AG09309 (cell line): ENCODE measurements around the gene CYP46A1.
"Not testable (repeated sequence)": the region's sequence is repeated elsewhere in the genome, so short reads cannot be mapped to it uniquely, and the experiment has no call there.

Experiments
- DNase-seq: peaks from one replicate; pipeline ENCODE4 v3.0.0-alpha.2; 2010; ENCODE audit warnings: low read depth
- H3K4me3 ChIP-seq: 2 replicates; pipeline ENCODE4 v1.5.1; 2011; ENCODE audit warnings: mild to moderate bottlenecking, low read depth, low read length, moderate library complexity; ENCODE audit not compliant: control insufficient read depth
- TF ChIP-seq, protein P1 (sequence below): IDR thresholded peaks from 2 replicates; pipeline ENCODE4 v1.5.1; 2011; ENCODE audit warnings: mild to moderate bottlenecking, low read depth, low read length, inconsistent platforms; ENCODE audit not compliant: insufficient read depth, control insufficient read depth; ENCODE audit errors: missing control alignments

CYP46A1 gene

DNA sequence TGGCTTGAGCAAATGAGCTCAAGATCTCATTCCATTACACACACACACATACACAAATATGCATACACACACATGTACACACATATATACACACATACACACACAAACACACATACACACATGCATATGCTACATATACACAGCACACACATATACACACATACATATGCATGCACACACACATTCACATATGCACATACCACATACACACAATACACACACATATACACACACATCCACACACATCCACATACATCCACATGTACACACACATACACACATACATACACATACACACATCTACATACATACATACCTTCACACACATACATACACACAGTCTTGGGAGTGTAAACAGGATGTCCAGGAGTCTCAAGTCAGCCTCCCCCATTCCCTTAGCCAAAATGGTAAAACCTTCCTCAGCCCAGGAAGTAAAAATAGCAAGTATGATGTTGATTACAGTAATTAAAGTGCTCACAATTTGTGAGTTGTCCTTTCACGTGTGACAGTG lies 26.4 kb upstream of the CYP46A1 start:
- TF ChIP-seq, protein P1, sequence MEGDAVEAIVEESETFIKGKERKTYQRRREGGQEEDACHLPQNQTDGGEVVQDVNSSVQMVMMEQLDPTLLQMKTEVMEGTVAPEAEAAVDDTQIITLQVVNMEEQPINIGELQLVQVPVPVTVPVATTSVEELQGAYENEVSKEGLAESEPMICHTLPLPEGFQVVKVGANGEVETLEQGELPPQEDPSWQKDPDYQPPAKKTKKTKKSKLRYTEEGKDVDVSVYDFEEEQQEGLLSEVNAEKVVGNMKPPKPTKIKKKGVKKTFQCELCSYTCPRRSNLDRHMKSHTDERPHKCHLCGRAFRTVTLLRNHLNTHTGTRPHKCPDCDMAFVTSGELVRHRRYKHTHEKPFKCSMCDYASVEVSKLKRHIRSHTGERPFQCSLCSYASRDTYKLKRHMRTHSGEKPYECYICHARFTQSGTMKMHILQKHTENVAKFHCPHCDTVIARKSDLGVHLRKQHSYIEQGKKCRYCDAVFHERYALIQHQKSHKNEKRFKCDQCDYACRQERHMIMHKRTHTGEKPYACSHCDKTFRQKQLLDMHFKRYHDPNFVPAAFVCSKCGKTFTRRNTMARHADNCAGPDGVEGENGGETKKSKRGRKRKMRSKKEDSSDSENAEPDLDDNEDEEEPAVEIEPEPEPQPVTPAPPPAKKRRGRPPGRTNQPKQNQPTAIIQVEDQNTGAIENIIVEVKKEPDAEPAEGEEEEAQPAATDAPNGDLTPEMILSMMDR: no peak
- no peak for DNase-seq
- no peak overlapping the region for H3K4me3 ChIP-seq

DNA sequence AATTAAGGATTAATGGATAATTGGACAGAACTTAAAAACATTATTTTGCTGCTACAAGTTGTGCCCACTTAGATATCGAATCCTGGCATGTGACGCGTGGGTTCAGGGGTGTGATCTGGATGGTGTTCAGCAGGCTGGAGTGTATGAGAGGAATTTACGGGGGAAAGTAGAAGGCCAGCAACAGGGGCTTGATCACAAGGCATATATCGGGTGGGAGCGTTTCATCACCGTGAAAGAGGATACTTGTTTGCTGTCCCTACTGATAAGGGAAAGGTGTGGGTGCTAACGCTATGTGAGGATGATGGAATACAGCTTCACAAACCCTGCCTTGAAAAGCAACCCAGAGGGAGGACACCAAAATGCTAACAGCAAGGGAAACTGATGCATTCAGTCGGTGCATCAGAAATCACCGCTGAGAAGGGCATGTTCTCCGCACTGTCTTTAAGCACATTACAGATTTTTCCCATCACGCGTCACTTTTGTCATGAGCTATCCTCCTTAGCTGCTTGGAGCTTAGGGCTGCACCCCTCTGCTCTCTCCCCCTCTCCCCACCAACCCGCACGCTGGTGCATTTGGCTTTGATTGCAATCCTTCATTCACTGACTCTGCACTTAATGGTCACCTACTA lies 25.8 kb upstream of the CYP46A1 start:
- DNase-seq: no peak
- TF ChIP-seq, protein P1: no peak
- no peak overlapping the region for H3K4me3 ChIP-seq

DNA sequence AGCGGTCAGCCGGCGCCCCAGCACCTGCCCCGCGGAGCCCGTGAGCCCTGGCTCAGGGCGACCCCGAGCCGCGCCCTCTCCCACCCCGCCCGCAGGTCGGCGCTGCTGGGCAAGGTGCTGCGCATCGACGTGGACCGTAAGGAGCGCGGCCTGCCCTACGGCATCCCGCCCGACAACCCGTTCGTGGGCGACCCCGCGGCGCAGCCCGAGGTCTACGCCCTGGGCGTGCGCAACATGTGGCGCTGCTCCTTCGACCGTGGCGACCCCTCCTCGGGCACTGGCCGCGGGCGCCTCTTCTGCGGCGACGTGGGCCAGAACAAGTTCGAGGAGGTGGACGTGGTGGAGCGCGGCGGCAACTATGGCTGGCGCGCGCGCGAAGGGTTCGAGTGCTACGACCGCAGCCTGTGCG lies 24.8 kb upstream of the CYP46A1 start:
- TF ChIP-seq, protein P1: no peak
- DNase-seq: no peak
- no peak overlapping the region for H3K4me3 ChIP-seq

DNA sequence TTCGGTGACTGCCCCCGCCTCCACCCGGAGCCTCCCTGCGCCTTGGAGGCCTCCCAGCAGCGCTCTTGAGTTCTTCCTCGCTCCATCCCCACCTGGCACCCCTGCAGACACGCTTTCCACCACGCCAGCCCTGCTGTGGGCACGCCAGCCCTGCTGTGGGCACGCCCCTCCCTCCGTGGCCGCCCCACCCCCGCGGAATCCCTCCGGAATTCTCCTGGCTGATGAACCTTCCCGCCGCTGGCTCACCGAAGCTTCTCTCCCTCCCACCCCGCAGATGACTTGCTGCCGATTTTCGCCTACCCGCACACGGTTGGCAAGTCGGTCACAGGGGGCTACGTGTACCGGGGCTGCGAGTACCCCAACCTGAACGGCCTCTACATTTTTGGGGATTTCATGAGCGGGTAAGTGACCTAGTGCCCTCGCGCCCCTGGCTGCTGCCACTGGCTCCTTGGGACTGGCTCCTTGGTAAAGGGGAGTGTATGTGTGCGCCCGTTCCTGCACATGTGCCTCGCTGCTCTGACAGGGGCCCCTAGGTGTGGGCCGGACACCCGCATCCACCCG lies 24.0 kb upstream of the CYP46A1 start:
- H3K4me3 ChIP-seq: no peak overlapping the region
- TF ChIP-seq, protein P1: no peak
- DNase-seq: no peak

DNA sequence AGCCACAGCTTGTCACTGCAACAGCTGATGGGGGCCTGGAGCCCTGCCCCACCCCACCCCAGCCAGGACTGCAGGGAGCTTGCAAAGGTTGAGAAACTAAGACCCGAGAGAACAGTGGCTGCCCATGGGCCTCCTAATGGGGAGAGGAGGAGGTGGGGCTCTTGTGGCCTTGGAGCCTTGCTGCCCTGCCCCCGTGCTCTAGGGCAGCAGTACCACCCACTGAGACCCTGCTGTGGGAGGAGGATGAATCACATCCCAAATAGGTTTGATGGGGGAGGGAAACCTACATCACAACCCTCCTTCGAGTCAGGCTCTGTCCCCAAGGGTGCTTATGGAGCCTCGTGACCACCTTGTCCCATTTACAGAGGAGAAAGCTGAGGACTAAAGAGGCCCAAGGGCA lies 23.3 kb upstream of the CYP46A1 start:
- TF ChIP-seq, protein P1: no peak
- H3K4me3 ChIP-seq: no peak overlapping the region
- DNase-seq: no peak

DNA sequence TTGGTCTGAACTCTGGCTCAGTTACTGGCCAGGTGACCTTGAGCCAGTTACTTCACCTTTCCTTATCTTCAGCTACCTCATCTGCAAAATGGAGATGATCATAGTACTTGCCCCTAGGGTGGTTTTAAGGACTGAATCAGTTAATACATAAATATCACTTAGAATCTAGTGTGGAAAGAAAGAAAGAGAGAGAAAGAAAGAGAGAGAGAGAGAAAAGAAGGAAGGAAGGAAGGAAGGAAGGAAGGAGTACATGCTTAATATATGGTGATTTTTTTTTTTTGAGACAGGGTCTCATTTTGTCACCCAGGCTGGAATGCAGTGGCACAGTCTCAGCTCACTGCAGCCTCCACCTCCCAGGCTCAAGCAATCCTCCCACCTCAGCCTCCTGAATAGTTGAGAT lies 22.9 kb upstream of the CYP46A1 start:
- not testable (repeated sequence) for H3K4me3 ChIP-seq, DNase-seq

DNA sequence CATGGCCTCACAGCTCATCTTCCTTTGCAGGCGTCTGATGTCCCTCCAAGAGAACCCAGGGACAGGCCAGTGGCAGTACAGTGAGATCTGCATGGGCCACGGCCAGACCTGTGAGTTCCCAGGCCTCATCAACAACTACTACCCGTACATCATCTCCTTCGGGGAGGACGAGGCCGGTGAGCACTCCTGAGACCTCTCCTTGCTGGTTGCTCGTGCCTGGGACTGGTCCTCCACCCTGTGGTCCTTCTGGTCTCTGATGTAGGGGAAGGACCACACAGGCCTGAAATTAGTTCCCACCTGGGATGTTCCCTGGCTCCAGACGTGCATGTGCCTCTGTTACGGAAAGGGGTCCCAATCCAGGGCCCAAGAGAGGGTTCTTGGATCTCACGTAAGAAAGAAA lies 21.3 kb upstream of the CYP46A1 start:
- TF ChIP-seq, protein P1: no peak
- no peak for DNase-seq
- H3K4me3 ChIP-seq: no peak overlapping the region
